ENCODE measurements around the gene CRIM1.
"Not testable (repeated sequence)": the region's sequence is repeated elsewhere in the genome, so short reads cannot be mapped to it uniquely, and the experiment has no call there.

CRIM1 gene

DNA sequence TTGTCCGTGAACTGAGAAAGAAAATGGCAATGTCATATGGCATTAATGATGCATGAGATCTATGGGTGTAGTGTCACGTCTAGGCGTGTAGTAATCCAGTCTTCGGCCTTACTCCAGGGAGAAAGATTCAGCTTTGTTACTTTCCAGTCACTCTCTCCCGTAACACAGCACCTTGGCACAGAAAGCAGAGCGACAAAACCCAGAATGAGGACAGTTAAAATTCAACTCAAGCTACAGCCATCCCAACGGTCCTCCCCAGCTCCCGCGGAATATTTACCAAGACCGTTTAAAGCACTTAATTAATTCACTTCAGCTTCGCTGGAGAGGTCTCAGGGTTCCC, 797 bp upstream of the CRIM1 start:
- DNase-seq (ENCODE audit: low read depth) = no peak

DNA sequence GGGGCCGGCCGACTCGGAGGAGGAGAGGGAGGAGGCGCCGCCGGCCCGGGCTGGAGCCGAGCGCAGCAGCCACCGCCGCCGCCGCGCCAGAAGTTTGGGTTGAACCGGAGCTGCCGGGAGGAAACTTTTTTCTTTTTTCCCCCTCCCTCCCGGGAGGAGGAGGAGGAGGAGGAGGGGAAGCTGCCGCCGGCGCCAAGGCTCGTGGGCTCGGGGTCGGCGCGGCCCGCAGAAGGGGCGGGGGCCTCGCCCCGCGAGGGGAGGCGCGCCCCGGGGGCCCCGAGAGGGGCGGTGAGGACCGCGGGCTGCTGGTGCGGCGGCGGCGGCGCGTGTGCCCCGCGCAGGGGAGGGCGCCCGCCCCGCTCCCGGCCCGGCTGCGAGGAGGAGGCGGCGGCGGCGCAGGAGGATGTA, 316 bp downstream of the CRIM1 start:
- no peak for DNase-seq (ENCODE audit: low read depth)

DNA sequence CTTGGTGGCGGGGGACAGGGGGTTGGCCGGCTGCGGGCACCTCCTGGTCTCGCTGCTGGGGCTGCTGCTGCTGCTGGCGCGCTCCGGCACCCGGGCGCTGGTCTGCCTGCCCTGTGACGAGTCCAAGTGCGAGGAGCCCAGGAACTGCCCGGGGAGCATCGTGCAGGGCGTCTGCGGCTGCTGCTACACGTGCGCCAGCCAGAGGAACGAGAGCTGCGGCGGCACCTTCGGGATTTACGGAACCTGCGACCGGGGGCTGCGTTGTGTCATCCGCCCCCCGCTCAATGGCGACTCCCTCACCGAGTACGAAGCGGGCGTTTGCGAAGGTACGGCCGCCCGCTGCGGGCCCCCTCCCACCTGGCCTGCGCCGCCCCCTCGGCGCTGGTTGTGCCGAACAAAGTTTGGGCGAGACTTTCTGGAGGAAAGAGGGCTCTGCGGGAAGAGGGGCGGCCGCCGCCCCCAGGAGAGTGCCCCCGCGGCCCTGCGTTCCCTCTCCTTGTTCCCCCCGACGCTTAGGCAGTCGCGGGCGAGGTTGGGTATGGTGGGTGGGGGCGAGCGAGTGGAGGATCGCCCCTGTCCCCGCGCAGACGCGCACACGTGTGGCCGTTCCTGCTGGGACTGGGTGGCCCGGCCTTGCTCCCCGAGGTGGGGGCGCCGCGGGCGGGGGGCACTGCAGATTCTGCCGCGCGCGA, 866 bp downstream of the CRIM1 start:
- DNase-seq (ENCODE audit: low read depth) = no peak

DNA sequence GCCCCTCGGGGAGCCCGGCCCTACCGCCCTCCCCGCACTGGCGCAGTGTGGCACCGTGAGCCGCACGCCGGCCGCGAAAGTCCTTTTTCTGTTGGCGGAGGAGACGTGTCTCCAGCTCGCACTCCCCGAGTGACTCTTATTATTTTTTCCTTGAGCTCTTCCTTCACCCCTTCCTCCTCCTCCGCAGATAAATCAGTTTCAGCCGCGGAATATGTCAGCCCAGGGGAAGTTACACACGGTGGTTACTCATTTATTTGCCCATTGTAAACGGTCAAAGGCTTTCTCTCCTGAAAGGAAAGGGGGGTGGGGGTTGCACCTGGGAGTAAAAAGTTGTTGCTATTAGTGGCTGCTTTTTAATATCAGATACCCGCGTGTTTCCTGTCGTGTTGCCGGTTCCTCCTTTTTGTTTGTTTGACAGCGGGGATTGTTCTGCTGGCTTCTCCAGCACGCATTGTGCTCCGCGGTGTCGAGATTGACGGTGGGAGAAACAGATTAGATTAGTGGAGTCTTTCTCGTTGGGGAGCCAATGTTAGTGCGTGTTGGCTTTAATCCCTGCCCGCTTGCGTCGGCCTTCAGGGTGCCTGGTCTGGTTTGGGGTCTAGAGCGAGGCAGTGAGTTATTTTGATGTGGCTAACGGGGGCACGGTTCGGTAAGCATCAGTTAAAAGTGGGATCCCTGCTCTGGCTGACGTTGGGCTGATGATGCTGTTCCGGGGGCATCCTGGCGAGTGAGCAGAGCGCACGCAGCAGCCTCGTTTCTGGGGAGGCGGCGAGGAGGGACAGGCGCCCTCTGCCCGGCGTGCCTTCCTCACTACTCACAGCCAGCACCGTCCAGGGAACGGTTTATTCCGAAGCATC, 1.6 kb downstream of the CRIM1 start:
- no peak for DNase-seq (ENCODE audit: low read depth)

DNA sequence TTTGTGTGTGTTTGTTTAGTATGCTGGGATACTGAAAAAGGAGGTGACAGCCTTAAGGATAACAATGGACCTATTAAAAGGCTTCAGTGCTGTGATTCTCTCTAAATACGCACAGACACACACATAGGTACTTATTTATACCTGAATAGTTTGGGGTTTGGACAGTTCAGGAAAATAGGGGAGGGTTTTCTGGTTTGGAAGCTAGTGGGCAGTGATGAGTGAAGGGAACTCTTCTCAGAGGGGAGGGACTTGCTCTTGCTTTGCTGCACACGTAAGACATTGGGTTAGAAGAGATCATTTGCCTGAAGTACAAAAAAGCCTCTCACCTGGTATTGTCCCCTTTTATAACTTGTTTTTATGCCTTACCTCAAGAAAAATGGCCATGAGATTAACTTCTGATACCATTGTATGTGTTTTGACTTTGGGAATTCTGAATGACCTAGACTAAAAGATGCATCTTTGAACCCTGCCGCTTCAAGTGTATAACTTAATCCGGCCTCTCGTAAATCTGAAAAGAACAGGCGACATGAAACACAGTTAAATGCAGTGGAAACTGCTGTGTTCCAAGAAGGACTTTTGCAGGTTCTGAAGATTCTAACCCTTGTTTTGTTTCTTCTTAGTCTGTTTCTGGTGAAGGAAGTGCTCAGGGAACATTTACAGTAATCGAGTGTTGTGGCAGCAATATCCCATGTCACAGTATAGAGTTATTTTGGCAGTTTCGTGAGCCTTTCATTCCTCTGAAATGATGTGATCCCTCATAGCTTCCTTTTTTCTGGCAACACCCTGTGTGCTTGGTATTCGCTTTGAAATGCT, 2.5 kb downstream of the CRIM1 start:
- DNase-seq (ENCODE audit: low read depth) = no peak

DNA sequence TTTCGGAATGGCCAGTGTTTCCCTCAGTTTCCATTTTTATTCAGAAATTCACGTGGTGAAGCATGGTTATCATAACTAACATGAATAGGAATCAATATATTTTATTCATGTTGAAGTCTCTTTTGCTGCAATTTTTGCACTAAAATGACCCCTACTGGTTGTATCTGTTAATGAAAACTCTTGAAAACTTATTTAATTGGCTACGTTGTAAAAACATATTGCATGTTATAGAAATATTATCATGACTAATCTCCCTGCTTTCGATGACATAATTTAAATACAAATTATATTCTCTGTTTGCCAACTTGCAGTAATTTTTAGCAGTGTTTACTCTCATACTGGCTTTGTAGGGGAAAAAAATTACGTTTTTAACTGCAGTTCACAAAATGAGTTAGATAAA, 3.5 kb downstream of the CRIM1 start:
- DNase-seq (ENCODE audit: low read depth) = no peak

DNA sequence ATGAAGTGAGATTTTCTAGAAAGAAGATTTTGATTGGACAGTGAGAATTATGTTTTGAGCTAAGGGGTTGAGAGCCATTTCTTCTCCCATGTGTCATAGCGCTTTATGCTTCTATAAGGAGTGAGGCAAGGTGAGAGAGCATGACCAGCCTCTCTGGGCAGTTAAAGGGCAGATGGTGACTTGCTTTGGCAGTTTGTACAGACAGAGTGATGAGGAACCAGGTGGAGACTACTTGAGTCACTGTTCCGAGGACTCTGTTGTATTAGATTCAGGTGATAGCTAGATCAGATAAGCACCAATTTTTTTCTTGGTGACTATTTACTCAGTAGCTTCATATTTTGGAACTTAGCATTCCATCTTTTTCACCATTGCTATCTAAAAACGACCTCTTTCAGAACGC, 4.5 kb downstream of the CRIM1 start:
- no peak for DNase-seq (ENCODE audit: low read depth)

DNA sequence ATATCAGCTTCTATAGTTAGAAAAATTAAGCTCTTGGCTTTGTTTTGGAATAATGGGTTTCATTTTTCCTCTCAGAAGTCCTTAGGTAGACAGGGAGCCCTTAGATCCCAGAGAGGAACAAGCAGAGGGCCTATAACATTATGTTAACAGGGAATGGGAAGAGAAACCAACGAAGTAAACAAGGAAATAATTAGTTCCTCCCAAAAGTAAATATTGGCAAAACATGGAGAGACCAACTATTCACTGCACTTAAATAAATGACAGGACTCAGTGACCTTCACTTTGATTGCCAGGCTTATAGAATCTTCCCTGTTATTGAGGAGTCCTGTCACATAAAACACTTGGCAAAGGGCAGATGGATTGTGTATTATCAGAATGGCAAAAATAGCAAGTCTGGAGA, 5.3 kb downstream of the CRIM1 start:
- DNase-seq (ENCODE audit: low read depth) = no peak

DNA sequence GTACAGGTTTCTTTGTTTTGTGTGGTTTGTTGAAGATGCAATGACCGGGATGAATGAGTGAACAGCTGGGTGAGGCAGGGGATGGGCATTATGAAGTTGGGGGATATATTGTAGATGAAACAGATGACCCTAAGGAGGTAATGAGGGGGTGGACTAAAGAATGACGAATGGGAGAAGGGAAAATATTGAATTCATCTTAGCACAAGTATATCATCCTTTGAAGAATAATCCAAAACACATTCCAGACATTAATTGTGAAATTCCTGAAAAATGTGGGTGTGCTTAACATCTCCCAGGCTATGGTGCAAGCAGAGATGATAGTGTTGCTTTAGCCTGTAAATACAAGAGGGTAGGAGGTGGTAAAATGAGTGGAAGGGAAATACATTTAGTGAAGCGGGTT, 5.8 kb downstream of the CRIM1 start:
- DNase-seq (ENCODE audit: low read depth) = no peak

DNA sequence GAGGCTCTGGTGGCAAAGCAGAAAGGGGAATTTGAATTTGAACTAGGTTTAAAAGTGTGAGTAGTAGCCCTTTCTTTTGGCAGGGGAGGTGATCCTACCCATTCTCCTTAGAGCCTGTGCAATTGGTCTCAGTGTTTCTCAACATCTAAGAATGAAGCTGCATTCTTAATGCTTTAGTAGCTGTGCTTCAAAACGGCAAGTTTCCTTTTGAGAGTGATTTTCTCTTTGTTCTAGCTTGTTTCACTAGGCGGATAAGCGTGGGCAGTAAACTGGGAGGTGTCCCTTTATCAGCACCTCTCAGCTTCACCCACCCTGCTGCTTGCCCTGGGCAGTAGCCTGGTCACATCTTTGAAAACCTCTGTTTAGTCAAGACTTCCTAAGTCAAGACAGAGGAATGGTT, 6.7 kb downstream of the CRIM1 start:
- no peak for DNase-seq (ENCODE audit: low read depth)

DNA sequence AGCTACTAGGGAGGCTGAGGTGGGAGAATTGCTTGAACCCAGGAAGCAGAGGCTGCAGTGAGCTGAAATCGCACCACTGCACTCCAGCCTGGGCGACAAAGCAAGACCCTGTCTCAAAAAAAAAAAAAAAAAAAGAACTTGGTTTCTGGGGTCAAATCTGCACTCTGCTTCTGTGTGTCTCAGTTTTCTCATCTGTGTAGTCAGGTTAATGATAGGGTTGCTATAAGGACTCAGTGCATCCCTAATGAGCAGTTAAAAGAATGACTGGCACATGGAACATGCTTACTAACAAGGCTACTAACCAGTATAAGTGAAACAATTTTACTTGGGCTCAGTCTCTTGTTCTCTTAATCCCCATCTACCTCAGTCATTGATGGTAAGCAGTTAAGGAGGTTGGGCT, 7.5 kb downstream of the CRIM1 start:
- not testable (repeated sequence) for DNase-seq (ENCODE audit: low read depth)

DNA sequence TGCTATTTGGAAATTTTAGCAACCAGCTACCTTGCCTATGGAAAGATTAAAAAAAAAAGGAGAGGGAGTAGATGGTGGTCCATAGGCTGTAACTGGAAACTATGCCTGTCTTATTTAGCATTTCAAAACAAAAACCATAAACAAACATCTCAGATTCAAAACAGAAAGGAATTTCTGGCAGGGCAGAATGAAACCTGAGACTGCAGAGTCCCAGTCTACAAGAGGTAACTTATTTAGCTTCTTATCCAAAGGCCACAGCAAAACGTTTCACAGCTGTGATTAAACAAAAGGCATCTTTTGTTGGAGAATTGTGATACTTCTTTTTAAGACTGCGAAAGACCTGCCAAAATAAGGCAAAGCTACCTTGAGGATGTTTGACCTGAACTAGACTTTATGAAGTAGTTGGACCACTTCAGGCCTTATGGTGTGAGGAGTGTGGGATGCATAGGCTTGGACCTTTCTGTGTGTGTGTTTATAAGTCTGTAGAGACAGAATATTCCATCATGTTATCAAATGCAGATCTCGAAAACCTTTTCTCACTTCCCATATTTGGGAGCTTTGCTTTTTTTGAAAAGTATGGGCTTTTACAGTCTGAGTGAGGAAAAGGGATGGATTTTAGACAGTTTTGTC, 11.0 kb downstream of the CRIM1 start:
- no peak for DNase-seq (ENCODE audit: low read depth)

DNA sequence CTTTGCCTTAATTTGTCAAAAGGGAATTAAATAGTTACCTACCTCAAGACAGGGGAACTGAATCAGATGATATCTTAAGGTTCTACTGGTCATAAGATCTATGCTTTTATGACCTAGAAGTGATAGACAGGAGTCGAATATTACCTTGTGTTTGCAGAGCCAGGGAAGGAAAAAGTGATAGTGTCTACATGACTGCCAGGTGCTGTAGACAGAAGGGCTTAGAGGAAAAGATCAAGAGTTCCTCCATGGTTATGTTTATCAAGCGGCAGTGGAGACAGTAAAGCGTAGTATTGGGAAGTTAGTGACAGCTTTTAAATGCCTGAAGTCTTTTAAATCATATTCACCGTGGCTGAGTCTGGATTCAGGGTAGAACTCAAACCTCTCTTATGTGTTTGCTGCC, 11.9 kb downstream of the CRIM1 start:
- DNase-seq (ENCODE audit: low read depth) = no peak

DNA sequence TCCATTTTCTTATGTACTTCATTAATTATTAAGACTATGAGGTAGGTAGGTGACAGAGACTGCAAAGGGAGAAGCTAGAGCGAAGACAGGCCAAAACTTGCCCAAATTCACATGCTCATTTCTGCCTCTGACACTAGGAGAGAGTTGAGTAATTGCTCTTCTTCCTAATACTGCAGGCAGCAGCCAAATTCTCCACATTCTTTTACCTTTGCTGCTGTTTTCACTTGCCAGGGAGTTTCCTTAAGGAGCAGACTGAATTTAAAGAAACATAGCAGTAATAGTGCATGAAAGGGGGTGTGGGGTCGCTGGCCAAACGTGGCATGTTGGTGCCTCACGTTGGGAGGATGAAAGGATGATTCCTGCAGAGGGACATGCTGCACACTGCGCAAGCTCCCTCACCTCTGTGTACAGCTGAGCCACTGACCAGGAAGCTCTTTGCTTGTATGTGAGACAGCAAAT, 12.3 kb downstream of the CRIM1 start:
- DNase-seq (ENCODE audit: low read depth) = no peak

DNA sequence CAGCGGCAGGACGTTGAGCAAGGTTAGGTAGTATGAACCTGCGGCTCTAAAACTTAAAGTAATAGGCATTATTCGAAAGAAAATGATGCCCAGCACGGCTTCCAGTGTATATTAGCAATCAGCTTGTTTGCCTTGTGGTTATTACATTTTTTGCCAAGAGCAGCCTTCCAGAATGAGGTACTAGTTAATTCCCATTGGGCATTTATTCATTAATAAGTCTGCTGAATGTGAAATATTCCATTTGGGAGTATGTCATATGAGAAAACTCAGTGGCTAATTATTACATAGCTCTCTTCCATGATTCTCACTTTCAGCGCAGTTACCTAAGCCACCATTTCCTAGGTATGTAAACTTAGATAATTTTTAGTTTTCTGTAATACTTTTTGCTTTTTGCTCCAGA, 12.9 kb downstream of the CRIM1 start:
- no peak for DNase-seq (ENCODE audit: low read depth)

DNA sequence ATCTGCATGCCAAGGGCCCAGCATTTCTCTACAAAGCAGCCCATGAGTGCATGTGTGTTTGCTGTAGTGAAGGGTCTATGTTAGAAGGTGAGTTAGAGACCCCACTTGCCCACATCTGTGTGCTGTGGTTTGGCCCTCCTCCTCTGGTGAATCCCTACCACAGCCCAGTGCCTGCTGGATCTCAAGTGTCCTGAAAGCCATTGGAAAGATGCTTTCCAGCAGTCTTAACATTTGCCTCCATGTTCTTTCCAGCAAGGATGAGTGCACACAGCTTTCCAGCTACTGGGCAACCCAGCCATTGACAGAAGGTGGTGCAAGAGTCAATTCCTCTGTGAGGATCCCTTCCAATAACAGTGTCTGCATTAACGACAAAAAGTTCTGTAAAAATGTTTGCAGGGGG, 13.6 kb downstream of the CRIM1 start:
- DNase-seq (ENCODE audit: low read depth) = no peak

DNA sequence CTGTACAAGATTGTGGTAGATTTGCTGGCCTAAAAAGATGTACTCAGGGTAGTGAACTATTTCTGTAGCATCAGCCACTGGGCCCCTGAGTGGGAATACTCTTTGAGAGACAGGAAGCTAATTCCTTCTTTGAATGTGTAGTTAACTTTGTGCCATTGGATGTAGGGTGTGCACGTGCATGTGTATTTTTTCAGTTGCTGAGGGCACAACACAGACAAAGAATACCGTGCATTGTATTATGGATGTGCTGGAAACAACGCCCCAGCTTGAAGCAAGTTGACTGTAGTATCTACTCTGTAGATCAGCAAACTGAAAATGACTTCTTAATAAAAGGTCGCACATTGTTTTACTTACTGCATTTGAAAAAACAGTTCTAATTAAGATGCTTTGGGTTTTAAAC, 14.1 kb downstream of the CRIM1 start:
- no peak for DNase-seq (ENCODE audit: low read depth)

DNA sequence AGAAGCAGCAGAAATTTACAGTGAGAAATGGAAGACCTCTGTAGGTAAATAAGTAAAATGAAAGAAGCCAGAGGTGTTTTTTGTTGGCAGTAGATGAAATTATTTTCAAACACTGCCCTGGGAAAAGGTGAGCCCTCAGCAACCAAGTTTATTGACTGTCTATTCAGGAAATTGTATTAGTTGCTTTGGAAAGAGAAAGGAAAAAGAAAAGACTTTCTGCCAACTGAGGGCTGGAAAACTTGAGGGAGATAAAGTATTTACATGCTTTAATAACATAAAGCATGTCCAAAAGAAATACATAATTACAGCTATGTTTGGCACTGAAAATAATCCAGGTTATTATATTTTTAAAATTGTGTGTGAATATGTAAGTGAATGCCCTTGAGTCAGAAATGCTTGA, 14.7 kb downstream of the CRIM1 start:
- DNase-seq (ENCODE audit: low read depth) = no peak

DNA sequence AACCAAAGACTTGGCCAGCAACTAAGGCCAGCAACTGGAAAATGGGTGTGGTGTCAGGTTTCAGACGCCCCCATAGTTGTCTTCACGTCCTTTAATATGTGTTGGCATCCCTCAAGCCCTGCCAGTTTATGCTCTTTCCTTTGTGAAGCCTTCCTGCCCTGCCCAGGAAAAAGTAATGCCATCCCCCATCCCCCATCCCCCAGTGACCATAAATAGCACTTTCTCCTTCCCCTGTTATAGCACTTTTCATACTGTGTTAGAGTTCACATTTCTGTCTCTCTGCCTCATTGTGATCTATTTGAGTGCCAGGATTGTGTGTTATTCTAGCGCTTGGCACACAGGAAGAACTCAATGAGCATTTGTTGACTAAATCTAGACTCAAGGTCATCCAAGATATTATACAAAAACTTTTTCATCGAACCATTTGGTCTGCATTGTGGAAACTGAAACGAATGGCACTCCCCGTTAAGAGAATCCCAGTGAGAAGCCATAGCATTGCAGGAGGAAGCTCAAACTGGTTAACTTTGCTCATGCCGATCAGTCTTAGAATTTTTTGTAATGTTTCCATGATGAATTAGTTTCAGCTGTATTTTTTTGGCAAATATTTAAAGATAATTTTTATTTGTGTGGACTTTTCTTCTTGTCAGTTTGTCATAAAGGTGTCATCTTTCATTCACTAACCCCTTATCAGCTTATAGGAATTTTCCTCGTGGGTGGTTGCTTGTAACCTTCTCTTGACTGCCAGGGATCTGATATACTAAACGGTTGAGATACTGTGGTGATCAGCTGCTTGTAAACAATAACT, 15.7 kb downstream of the CRIM1 start:
- no peak for DNase-seq (ENCODE audit: low read depth)

DNA sequence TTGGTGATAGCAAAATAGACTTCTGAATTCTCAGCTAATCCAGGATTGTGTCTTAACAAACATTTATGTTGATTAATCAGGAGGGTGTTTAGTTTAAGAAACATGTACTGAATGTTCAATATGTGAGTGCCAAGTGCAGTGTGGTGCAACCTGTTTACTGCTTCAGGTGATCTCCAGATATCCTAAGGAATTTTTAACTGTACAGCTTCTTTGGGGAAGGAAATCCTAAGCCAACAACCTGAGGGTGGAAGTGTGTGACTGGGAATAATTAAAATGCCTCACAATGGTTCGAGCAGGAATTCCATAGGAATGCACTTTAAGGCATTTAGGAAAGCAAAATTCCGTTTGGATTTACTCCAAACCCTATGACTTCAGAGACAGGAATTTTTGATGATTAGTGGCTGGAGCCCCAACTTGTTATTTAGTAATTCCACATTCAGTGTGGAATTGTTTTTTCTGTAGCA, 16.4 kb downstream of the CRIM1 start:
- peak; percentile 88 for DNase-seq (ENCODE audit: low read depth)

DNA sequence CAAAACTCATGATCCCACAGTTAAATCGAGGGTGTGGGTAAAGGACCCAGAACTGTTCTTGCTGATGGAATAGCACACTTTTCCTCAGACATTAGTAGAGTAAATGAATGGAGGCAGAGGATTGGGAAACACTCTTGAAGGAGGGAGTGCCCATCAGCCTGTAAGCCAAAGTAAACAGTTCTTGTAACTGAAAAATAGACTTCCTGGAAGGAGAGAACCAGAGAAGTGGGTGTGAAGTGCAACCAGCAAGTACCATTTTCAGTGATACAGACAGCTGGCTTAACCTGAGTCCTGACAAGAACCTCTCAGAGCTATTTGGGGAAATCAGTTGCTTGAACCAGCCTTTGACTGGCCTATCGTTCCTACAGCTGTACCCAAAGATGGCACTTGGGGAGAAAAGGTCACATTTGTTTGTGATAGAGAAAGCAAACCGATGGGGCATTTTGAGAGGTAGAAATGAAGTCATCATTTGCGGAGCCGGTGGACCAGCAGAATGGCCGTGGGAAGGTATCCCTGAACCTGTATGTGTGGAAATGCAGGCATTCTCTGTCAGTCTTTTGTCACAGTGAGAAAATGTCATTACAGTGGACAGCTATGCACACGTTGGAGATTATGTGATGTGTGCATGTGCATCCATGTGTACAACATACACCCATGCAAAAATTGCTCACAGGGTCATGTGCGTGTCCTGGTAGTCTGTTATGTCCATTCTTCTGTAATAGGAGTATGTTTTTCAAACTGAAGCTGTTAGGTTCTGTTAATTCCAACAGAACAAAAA, 17.8 kb downstream of the CRIM1 start:
- DNase-seq (ENCODE audit: low read depth) = no peak

Measured in HS-27A (cell line).